NCI-H2171 (cell line): ENCODE results near the gene NBEAL1.
"Not testable (repeated sequence)": the region's sequence is repeated elsewhere in the genome, so short reads cannot be mapped to it uniquely, and the experiment has no call there.

ENCODE experiments used
- DNase-seq: peaks from one replicate; lab custom pipeline; 2025; lab: John Stamatoyannopoulos, UW

NBEAL1 gene

DNA sequence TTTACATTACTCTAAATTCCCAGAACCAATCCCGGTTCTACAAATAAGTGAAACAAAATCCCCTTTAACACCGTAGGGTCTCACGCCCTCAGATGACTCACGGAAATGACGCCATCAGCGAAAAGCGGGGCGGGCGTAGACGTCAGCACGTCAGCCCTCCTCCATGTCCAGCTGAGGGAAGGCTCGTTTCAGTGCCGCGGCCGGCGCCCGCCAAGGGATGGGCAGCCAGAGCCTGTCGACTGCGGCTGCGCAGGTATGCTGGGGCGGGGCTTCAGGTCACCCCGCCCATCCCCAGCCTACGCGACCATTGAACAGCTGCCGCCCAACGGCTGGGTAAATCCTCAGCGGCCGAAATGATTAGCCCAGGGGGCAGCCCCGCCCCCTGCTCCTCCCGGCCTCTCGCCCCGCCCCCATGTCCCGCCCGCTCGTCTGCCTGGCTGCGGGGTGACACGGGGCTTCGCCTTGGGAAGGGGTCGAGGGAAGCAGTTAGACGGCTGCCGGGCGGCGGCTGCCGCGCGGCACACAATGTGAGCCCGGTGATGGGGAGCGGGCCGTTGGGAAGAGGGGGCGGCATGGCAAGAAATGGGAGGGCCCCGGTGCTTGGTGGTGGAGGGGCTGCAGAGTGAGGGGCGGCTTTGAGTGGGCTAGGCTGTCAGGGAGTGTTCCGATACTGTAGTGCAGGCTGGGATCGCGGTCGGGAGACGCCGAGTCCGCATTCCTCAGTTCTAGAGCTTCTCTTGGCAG is at the start of gene NBEAL1:
Gene NBEAL1, plus strand, starts transcription at position 420 of the 744 bp plus-strand sequence. CDS start 1,510 bp downstream, outside the sequence.
- DNase-seq, result peak; percentile 99

DNA sequence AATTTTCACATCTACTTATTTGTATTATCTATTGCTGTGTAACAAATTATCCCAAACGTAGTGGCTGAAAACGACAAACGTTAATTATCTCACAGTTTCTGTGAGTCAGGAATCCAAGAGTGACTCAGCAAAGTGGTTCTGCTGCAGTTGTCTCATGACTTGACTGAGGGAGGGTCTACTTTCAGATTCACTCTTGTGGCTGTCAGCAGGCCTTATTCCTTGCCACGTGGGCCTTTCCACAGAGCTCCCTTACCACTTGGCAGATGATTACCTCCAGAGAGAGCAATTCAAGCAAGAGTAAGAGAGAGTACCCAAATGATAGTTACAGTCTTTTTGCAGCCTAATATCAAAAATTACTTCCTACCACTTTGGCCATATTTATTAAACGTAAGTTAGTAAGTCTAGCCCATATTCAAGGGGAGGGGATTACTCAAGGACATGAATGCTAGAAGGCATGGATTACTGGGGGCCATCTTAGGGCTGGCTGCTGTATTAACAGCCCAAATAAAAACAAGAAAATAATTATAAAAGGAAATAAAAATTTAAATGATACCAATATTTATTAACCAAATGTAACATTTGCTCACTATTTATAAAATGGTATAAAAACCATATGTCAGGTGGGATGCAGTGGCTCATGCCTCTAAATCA is 48.7 kb upstream of the NBEAL1 start:
- DNase-seq, result no peak

GRCh38 chr2:202969404-202969803 is 45.3 kb upstream of the NBEAL1 start:
- not testable (repeated sequence) for DNase-seq

DNA sequence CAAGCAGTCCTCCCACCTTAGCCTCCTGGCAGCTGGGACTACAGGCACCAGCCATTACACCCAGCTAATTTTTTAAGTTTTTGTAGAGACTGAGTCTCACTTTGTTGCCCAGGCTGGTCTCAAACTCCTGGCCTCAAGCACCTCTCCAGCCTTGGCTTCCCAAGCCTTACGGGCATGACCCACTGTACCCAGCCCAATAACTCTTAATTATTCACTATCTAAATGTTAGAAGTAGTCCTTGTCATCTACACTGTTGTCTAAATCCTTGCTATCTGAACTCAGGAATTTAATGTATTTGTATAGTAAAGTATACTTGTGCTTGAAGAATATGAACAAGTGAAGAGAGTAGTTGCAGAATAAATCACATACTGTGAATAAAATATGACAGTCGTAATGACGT is 37.9 kb upstream of the NBEAL1 start:
- no peak for DNase-seq

GRCh38 chr2:202982779-202983491 is 31.7 kb upstream of the NBEAL1 start:
- DNase-seq, result no peak

DNA sequence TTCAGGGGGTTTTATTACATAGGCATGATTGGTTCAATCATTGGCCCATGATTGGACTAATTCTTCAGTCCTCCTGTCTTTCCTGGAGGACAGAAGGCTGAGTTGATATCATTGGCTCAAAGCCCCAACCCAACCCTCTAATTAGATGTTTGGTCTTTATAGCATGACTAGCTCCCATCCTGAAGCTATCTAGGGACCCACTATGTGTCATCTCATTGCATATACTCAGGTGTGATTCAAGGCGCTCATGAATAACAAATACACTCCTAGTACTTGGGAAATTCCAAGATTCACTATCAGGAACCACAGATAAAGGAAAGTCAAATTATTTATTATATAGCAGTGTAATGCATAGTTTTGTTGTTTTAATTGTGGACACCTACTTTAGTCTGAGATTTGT is 24.9 kb upstream of the NBEAL1 start:
- no peak for DNase-seq

- no peak for DNase-seq
Observed at GRCh38 chr2:202990501-202990900, 24.2 kb upstream of the NBEAL1 start.

DNA sequence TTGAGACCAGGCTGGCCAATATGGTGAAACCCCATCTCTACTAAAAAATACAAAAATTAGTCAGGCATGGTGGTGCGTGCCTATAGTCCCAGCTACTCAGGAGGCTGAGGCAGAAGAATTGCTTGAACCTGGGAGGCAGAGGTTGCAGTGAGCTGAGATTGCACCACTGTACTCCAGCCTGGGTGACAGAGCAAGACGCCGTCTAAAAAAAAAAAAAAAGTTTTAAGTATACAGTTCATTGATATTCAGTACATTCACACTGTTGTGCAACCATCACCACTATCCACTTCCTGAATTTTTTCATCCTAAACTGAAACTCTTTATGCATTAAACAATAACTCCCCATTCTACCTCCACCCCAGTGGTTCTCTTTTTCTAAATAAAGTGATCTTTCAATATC is 17.6 kb upstream of the NBEAL1 start:
- not testable (repeated sequence) for DNase-seq

GRCh38 chr2:203002054-203002821 is 12.4 kb upstream of the NBEAL1 start:
- DNase-seq, result no peak

DNA sequence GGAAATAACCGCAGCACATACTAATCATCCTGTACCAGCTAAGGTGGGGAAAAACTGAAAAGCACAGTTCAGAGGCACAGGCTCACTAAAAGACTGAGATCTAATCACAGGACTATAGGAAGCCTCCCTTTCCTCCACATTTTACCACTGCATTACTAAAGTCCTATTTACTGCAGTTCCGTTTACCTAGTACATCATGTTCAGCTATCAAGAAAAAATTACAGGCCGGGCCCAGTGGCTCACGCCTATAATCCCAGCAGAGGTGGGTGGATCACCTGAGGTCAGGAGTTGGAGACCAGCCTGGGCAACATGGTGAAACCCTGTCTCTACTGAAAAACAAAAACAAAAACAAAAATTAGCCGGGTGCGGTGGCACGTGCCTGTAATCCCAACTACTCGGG is 11.0 kb upstream of the NBEAL1 start:
- no peak for DNase-seq

- no peak for DNase-seq
Observed at GRCh38 chr2:203016716-203017115, 2.0 kb downstream of the NBEAL1 start.

DNA sequence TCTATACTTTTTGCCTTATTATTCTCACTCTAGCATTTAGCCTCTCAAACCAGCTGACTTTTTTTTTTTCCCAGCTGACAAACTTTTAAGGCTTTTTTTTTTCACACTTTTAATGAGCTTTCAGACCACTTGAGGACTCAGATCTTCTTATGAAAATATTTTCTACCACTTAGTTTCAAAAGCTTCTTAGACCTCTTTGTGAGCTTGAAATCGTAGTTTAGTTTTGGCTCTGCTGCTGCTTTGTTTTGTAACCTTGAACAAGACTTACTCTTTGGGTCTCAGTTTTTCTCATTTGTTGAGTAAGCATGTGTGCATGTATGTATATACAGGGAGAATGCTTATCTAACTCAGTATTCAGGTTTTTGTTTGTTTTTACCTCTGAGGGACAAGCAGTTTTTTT is 3.5 kb downstream of the NBEAL1 start:
- DNase-seq, result no peak

DNA sequence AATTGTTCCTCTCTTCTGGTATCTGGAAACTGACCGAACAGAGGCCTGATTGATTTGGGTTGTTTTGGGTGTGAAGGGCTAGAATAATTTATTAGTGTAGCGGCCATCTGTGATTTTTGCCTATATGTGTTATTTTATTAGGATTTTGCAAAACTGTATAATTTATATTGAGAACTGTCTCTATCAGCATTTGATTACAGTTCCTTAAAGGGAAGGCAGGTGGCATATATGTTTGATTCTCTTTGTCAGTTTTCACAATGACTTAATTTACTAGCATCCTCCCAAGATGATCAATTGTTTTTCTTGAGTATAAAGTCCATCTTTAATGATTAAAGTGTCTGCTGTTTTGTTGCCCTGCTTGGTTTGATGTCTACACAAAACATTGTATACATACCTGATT is 4.5 kb downstream of the NBEAL1 start:
- no peak for DNase-seq

DNA sequence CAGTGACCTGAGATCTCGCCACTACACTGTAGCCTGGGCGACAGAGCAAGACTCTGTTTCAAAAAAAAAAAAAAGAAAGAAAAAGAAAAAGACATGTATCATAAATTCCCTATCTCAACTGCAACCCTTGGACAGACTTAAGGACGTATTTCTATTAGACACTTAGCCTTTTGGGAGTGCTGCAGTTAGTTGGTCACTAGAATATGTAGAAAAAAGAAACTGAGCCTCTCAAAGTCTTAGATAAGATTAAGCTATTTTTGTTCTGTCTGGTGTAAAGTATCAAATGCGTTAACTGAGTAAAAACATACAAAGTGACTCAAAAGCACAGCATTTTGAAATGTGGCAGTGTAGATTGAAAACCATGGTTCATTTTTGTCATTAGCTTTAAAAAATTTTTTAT is 7.3 kb downstream of the NBEAL1 start:
- no peak for DNase-seq

DNA sequence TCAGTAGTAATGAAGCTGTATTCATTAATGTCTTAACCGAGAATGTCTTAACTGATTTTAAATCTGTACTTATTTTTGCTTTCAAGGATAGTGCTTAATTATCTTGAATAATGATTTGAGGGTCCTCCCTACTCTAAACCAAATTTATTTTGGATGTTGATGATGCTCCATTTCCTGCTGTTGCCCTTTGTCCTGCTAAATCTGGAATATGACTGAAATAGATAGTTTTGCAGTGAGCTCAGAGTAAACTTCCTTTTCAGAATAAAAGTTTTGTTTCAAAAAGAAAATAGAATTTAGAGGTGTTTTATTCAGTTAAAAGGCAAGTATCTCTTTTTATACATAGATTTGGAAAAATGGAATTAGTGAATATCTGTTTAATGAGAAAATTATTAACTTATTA is 8.1 kb downstream of the NBEAL1 start:
- DNase-seq, result no peak

DNA sequence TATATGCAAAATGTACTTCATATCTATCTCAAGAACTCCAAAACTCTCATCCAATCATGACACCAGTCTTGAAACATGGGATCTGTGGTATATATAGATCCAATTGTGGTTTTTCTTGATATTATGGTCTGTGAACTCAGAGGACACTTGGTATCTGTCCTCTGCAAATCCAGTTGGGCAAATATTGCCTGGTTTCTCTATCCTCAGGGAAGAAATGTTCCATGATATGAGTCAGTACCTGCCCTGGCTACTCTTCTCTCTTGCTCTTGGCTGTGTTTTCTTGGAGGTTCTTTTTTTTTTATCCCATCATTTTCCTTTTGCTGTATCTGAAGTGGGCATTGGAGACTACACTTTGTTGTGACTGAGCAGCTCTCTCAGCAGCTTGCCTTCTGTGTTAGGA is 10.9 kb downstream of the NBEAL1 start:
- DNase-seq, result no peak

DNA sequence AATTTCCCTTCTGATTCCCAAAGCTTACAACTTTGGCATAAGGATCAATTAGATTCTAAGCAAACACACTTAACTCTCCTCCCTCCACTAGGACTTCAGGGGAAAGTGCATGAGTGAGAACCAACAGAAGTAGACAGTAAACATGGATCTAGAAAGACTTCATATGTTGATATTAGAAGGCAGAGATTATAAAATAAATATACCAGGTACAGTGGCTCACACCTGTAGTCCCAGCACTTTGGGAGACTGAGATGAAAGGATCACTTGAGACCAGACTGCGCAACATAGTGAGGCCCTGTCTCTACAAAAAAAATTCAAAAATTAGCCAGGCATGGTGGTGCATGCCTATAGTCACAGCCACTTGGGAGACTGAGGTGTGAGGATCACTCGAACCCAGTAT is 15.9 kb downstream of the NBEAL1 start:
- no peak for DNase-seq

- no peak for DNase-seq
Observed at GRCh38 chr2:203030991-203031390, 16.3 kb downstream of the NBEAL1 start.

DNA sequence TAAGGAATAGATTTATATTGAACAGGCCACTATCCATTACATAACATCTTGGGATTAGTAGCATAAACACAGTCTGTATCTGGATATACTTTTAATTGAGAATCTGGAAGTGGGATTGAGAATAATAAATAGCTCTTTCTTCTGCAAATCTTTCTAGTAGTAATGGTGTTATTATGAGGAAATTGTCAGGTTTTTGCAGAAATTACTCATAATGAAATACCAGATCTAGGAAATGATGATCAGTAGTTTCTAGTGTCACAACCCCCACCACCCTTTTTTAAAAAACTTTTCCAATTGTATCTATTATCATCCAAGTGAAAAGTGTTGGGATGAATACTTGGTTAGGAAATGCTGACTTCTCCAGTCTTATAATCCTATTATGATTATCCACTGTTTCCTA is 18.7 kb downstream of the NBEAL1 start:
- DNase-seq, result no peak

- DNase-seq, result no peak
Observed at GRCh38 chr2:203035879-203036470, 21.3 kb downstream of the NBEAL1 start.

GRCh38 chr2:203037026-203037425 is 22.4 kb downstream of the NBEAL1 start:
- DNase-seq, result no peak

GRCh38 chr2:203038586-203038985 is 23.9 kb downstream of the NBEAL1 start:
- no peak for DNase-seq
